NCI-H2227 (cell line): Measurements from ENCODE around the gene PRAMEF11.
"Not testable (repeated sequence)": the region's sequence is repeated elsewhere in the genome, so short reads cannot be mapped to it uniquely, and the experiment has no call there.

Experiments
- DNase-seq: peaks from one replicate; lab custom pipeline; 2025; ENCODE audit not compliant: unreplicated experiment; lab: John Stamatoyannopoulos, UW

PRAMEF11 gene

DNA sequence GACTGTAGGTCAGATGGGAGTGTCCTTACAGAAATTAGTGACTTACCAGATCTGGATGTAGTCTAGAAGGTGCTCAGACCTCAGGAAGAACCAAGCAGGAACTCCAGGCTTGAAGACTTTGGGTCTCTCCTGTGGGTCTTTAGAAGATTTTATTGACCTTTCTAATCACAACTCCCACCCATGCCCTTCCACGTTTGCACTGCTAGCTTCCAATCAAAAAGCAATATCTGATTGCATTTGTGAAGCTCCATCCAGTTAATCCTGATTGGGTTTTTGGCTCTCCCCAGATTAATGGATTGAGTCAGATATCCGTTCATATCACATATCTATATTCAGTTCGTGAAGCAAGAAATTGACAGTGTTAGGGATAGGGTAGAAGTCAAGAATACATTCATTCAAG is at the start of gene PRAMEF11:
PRAMEF11 (minus strand) TSS at position 101 of the 400 bp plus-strand sequence. CDS start 2,621 bp downstream, outside the sequence.
- DNase-seq = not testable (repeated sequence)

DNA sequence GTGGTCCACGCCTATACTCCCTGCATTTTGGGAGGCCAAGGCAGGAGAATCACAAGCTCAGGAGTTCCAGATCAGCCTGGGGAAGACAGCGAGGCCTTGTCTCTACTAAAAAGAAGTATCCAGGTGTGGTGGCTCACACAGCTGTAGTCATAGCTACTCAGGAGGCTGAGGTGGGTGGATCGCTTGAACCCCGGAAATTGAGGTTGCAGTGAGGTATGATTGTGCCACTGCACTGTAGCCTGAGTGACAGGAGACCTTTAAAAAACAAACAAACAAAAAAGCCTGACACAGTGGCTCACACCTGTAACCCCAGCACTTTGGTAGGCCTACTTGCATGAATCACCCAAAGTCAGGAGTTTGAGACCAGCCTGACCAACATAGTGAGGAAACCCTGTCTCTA is 47.2 kb upstream of the PRAMEF11 start:
- DNase-seq = not testable (repeated sequence)

DNA sequence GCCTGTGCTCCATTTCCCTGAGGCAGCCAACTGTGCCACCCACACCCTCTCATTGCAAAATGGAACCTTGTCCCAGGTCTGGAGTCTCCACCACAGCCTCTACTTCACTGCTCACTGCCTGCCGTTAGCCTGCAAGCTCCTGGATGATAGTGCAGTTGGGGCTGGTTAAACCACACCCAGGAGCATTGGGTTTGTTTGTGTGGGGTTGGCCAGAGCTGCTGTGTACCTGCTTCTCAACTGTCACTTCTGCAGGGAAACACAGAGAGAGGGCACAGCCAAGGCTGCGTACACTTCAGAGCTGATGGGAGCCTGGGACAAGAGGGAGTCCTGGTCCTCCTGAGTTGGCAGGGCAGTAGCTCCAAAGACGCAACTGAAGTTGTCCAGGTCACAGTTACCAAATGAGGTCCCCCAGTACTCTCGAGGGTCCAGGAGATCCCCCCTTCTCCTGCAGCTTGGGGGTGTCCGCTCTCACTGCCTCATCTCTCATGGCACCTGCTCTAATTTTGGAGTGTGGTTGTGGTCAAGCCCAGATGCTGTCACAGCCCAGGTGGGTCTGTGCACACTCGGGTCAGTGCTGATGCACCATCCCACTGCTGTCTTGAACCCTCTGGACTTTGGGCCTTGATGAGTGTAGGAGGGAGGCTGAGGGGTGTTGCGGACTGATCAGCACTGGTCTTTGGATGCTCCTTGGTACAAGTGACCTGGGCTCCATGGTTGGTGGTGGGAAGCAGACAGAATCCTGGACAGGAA is 32.1 kb upstream of the PRAMEF11 start:
- not testable (repeated sequence) for DNase-seq

DNA sequence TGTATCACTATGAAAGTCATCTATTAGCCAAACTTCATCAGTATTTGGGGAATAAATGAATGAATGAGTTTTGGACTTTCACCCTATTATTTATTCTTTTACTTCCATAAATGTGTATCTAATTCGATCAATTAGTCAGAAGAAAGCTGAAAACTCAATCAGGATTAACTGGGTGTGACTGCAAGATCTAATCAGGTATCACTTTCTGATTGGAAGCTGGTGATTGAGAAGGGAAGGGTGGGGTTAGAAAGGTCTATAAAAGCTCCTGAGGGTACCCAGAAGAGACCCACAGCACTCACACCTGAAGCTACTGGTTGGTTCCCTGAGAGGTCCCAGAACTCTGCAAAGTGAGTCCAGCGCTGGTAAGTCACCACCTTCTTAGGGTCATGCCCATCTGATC is 25.6 kb upstream of the PRAMEF11 start, which contains the start of gene PRAMEF2:
PRAMEF2 (plus strand) TSS at position 301 of the 400 bp plus-strand sequence. CDS start 1,924 bp downstream, outside the sequence.
- DNase-seq = not testable (repeated sequence)

DNA sequence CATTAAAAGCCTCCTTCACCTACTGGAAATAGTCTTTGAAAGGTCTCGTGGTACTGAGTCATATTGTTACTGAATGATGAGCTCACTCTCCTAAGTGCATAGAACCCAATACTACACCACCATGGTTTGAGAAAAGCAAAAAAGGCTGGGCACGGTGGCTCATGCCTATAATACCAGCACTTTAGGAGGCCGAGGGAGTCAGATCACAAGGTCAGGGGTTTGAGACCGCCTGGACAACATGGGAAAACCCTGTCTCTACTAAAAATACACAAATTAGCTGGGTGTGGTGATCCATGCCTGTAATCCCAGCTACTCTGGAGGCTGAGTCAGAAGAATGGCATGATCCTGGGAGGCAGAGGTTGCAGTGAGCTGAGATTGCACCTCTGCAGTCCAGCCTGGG is 20.6 kb upstream of the PRAMEF11 start:
- no peak for DNase-seq

DNA sequence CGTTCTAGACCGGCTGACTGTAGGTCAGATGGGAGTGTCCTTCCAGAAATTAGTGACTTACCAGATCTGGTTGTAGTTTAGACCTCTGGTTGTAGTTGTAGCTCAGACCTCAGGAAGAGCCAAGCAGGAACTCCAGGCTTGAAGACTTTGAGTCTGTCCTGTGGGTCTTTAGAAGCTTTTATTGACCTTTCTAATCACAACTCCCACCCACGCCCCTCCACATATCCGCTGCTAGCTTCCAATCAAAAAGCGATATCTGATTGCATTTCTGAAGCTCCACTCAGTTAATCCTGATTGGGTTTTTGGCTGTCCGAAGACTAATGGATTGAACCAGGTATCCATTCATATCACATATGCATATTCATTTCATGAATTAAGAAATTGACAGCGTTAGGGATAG is 17.4 kb upstream of the PRAMEF11 start, which contains the start of gene HNRNPCL1:
HNRNPCL1 (minus strand) TSS at position 101 of the 400 bp plus-strand sequence. CDS start 431 bp downstream, outside the sequence.
- not testable (repeated sequence) for DNase-seq

DNA sequence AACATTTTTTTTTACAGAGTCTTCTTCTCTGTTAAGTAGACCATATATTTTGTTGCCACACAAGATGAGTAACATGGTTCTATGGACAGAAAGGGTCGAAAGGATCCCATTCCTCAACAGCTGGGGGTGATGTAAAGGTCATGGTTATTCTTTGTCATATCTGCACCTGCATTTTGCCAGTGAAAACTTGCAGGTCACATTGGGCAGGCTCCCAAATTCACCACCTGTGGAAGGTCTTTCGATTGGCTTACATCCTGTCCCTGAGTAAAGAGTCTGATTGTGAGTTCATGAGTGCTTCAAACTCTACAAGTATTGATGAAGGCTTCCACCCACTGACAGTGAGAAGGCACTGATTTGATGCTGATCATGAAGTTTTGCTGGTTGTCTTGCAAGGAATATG is 2.0 kb upstream of the PRAMEF11 start:
- DNase-seq = not testable (repeated sequence)

DNA sequence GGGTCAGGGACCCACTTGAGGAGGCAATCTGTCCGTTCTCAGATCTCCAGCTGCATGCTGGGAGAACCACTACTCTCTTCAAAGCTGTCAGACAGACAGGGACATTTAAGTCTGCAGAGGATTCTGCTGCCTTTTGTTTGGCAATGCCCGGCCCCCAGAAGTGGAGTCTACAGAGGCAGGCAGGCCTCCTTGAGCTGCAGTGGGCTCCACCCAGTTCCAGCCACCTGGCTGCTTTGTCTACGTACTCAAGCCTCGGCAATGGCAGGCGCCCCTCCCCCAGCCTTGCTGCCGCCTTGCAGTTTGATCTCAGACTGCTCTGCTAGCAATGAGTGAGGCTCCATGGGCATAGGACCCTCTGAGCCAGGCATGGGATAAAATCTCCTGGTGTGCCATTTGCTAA is 12.1 kb downstream of the PRAMEF11 start:
- DNase-seq = not testable (repeated sequence)

DNA sequence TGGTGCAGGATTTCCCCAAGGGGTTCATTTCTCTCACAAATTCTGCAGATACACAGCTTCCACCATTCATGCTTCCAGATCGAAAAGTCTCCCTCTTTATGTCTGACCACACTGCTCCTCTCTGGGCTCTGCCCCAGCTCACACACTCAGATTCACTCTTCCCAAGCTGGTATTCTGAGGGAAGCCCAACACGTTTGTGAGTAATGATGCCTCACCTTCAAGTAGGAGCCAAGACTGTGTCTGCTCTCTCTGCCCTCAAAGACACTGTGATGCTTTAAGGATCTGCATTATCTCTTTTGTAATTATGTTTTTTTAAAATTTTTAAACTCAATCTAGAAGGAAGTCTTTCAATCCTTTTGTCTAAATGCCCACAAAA is 19.8 kb downstream of the PRAMEF11 start:
- DNase-seq = no peak

DNA sequence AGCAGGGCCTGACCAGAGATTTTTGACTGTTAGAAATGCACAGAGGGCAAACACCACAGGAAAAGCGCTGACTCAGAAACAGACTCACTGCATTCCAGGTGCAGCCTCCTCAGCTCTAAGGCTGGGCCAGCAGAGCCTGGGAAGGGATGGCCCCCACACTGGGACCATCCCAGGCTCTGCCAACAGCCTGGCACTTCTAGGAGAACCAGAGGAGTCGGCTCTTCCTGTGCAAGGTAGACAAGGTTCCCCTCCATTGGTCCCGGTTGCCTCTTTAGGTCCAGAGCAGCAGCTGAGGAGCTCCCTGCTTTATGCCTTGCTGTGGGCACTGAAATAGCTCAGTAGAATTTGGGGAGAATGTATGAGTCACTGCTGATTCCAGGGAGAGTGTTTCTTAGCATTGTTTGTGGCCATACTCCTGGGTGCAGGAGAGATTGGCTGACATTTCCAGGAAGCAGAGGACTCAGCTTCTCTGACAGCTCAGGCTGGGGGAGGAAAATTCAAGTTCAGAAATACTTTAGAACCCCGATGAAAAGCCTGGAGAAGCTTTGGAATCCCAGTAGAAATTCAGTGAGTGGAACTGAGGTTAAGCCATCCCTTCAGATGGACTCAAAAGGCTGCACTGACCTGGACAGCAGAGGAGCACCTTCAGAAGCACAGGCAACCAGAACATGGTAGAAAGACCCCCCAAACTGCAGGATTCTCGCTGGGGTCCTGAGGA is 20.4 kb downstream of the PRAMEF11 start:
- no peak for DNase-seq

DNA sequence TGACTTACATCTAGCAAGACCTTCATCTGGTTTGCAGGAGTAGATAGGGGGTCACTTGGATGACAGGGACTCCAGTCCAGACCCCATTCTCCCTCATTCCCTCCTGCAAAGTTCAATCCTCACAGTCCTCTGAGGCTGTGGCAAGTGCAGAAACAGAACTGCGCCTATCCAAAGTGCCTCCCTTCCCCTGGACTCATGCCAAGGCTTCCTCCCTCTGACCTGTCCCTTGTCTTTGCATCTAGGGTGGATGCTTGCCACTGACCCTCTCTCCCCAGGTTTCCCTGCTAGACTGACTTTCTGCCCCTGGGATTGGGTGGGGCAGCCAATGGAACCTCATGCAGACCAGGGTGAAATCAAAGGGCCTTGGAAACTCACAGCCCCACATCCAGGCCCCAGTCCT is 21.3 kb downstream of the PRAMEF11 start:
- DNase-seq = no peak

DNA sequence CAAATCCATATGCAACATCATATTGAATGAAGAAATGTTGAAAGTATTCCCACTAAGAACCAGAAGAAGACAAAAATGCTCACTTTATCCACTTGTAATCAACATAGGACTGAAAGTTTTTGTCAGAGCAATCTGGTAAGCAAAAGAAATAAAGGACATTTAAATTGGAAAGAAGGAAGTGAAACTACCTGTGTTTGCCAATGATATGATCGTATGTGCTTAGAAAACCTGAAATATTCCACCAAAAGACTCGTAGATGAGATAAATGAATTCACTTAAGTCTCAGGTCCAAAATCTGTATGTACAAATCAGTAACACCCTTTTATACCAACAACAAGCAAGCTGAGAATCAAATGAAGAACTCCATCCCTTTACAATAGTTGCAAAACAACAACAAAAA is 31.5 kb downstream of the PRAMEF11 start:
- DNase-seq = no peak

DNA sequence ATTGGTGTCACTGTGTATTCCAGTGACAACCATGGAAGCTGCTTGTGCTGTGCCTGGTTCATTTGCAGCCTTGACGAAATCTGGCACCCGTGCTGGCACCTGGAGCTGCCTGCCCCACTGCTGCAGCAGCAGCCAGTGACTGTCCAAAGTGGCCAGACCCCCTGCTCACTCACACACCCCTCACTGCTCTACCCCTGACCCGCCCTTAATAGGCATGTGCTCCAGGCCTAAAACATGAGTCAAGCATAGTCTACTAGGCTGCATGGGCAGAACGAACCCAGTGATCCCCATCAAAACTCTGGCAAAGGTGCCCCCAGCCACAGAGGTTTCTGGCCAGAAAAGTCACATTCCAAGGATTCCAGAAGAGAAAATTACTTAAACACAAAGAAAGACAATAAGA is 32.3 kb downstream of the PRAMEF11 start:
- no peak for DNase-seq

DNA sequence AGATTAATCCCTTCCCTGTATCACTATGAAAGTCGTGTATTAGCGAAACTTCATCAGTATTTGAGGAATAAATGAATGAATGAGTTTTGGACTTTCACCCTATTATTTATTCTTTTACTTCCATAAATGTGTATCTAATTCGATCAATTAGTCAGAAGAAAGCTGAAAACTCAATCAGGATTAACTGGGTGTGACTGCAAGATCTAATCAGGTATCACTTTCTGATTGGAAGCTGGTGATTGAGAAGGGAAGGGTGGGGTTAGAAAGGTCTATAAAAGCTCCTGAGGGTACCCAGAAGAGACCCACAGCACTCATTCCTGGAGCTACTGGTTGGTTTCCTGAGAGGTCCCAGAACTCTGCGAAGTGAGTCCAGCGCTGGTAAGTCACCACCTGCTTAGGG is 40.1 kb downstream of the PRAMEF11 start, which contains the start of gene PRAMEF1:
PRAMEF1 (plus strand) TSS at position 301 of the 400 bp plus-strand sequence. CDS start 1,831 bp downstream, outside the sequence.
- DNase-seq = not testable (repeated sequence)

DNA sequence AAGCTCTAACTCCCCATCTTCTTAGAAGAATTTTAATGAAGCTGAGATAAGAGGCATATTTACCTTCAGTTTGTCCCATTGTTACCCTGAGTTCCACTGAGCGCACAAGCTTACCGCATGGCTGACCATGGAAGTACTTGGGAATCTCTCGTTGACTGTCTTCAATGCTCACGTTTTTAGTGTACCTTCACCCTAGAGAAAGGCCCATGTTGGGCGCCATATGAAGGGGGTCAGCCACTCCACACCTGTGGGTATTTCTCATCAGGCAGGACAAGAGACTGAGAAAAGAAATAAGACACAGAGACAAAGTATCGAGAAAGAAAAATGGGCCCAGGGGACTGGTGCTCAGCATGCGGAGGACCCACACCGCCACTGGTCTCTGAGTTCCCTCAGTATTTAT is 46.5 kb downstream of the PRAMEF11 start:
- not testable (repeated sequence) for DNase-seq

DNA sequence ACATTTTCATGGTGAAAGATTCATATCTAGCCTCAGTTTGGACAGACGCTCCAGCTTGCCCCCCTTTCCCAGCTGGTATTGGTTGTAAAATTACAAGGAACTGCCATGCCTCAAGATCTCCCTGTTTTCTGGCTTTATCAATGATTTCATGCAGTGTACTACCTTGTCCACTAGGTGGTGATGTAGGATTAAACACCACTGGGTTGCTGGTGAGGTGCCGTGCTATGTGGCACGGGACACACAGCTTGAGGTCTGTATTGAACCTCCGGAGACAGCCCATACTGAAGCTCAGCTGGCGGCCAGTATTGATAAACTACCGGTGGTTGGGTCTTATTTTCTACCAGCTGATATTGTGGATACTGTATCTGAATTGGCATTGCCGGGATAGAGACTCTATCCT is 47.4 kb downstream of the PRAMEF11 start:
- not testable (repeated sequence) for DNase-seq

DNA sequence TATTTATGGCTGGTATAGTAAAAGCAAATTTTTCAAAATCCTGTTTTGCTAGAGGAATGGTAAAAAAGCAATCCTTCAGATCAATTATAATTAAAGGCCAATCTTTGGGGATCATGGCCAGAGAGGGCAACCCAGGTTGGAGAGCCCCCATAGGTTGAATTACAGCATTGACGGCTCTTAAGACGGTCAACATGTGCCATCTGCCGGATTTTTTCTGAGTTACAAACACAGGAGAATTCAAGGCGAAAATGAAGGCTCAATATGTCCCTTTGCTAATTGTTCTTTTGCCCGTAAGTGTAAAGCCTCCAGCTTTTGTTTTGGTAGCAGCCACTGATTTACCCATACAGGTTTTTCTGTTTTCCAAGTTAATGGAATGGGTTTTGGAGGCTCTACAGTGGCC is 49.7 kb downstream of the PRAMEF11 start:
- not testable (repeated sequence) for DNase-seq

DNA sequence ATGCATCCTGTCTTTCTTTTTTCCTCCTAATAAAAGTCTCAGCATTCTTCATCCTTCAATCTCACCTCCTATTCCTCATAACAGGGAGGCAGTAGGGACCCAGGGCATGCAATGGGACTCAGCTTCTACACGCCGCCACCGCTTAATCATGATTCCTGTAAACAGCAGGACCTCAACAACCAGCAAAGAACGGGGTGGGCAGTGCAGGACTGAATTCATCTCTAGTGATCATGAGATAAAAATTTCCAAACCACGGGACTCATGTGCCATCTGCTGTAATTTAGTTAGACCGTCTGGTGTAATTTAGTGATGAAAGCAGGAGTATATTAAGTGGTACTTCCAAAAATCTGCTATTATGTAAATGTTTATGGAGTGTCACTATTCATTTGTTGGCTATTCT is 52.3 kb downstream of the PRAMEF11 start:
- no peak for DNase-seq

DNA sequence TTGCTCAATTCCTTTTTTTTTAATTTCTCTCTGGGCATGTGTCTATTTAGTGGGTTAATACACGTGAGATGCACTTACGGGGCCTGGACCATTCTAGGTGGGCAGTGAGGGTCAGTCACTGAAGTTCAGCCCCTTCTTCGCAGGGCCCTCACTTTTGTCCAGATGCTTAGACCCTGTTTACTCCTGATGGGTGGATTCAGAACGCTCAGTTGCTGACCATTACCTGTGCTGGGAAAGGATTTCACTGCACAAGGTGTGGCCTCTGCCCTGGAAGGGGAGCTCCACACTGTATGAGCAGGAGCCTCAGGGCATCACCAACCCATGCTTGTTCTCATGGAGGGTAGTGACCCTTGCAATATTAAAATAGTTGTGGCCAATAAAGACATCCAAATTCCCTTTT is 53.1 kb downstream of the PRAMEF11 start:
- no peak for DNase-seq

DNA sequence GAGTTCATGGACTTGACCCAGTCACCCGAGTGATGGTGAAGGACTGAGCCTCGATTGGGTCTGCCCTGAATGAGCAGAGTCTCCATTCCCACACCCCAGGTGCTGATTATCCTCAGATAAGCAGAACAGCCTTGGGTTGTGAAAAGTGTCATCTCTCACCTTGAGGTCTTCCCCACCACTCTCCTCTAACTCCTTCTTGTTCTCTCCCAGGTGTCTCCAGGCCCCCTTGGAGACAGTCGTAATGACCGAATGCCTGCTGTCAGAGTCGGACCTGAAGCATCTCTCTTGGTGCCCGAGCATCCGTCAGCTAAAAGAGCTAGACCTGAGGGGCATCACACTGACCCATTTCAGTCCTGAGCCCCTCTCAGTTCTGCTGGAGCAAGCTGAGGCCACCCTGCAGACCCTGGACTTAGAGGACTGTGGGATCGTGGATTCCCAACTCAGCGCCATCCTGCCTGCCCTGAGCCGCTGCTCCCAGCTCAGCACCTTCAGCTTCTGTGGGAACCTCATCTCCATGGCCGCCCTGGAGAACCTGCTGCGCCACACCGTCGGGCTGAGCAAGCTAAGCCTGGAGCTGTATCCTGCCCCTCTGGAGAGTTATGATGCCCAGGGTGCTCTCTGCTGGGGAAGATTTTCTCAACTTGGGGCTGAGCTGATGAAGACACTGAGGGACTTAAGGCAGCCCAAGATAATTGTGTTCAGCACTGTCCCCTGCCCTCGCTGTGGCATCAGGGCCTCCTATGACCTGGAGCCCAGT is 54.2 kb downstream of the PRAMEF11 start:
- no peak for DNase-seq

DNA sequence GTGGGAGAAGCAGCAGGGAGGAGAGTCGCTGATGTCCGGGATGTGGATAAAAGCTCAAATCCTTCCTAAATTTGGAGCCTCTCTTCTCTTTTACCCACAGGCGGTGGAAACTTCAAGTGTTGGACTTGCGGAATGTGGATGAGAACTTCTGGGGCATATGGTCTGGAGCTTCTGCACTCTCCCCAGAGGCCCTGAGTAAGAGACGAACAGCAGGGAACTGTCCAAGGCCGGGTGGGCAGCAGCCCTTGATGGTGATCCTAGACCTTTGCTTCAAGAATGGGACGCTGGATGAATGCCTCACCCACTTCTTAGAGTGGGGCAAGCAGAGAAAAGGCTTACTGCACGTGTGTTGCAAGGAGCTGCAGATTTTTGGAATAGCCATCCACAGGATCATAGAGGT is 55.8 kb downstream of the PRAMEF11 start:
- DNase-seq = no peak
